ENCODE data around the gene NEU2.
"Not testable (repeated sequence)": the region's sequence is repeated elsewhere in the genome, so short reads cannot be mapped to it uniquely, and the experiment has no call there.

Gene NEU2

GRCh38 chr2:233048569-233049193 is 16.2 kb downstream of the NEU2 start:
- TF ChIP-seq CTCF (IDR thresholded peaks at IDR 0.05; ENCODE audit: low read depth, low read length, missing control alignments): no peak
- DNase-seq (ENCODE audit: low read depth): no peak
- H3K4me3 ChIP-seq (ENCODE audit: low read depth, low read length): no peak overlapping the region

DNA sequence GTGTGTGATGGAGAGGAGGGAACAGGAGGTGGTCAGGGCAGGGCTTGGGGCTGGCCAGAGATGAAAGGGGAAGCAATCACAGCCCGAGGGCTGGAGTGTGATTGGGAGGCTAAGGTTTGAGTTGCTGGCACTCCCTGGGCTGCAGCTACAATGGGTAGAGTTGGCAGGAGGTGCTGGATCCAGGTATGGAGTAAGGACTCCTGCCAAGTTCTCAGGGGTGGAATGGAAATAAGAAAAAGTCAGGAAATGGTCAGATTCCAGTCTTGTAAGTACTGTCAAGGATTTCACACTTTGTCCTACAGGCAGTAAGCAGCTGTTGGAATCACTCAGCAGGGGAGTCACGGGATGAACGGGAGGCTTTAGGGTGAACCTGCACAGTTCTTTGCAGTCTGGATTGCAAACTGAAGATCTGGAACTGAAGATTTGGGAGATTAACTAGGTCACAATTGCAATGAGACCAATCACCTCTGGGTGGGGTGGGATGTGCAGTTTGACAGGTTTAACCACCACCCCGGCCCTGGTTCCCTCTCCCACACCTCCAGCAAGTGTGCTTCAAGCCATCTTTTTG is 16.8 kb downstream of the NEU2 start:
- no peak for DNase-seq (ENCODE audit: low read depth)
- H3K4me3 ChIP-seq (ENCODE audit: low read depth, low read length): no peak overlapping the region
- no peak for TF ChIP-seq CTCF (IDR thresholded peaks at IDR 0.05; ENCODE audit: low read depth, low read length, missing control alignments)

GRCh38 chr2:233051241-233052149 is 19.0 kb downstream of the NEU2 start:
- no peak for TF ChIP-seq CTCF (IDR thresholded peaks at IDR 0.05; ENCODE audit: low read depth, low read length, missing control alignments)
- no peak for DNase-seq (ENCODE audit: low read depth)
- no peak overlapping the region for H3K4me3 ChIP-seq (ENCODE audit: low read depth, low read length)

GRCh38 chr2:233052517-233052916 is 20.0 kb downstream of the NEU2 start:
- H3K4me3 ChIP-seq (ENCODE audit: low read depth, low read length); DNase-seq (ENCODE audit: low read depth): not testable (repeated sequence)

- DNase-seq (ENCODE audit: low read depth): no peak
- peak; percentile 94 for TF ChIP-seq CTCF (IDR thresholded peaks at IDR 0.05; ENCODE audit: low read depth, low read length, missing control alignments)
- no peak overlapping the region for H3K4me3 ChIP-seq (ENCODE audit: low read depth, low read length)
These were observed 21.7 kb downstream of the NEU2 start for GRCh38 chr2:233053928-233054784.

DNA sequence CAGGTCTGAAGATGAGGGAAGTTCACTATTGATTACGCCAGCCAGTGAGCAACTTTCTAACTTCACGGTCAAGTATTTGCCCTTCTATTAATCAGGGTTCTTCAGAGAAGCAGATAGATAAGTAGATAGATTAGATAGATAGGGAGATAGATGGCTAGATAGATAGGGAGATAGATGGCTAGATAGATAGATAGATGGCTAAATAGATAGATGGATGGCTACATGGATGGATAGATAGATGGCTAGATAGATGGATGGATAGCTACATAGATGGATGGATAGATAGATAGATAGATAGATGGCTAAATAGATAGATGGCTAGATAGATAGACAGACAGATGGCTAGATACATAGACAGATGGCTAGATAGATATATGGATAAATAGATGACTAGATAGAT is 22.9 kb downstream of the NEU2 start:
- TF ChIP-seq CTCF (IDR thresholded peaks at IDR 0.05; ENCODE audit: low read depth, low read length, missing control alignments): no peak
- DNase-seq (ENCODE audit: low read depth): no peak
- H3K4me3 ChIP-seq (ENCODE audit: low read depth, low read length): no peak overlapping the region

Data from GM12864 (cell line).